GM12878 (cell line): ENCODE data around the gene TGFBR3. TPM values are rescaled to one million over a fixed set of nuclear protein-coding genes. Genes with fewer than 3 reads are reported as not detected.

Source experiments
- ATAC-seq: fragments of 200-7000 bp; cut with Tn5 transposase; 3 replicates; pipeline ENCODE4 v1.9.1; 2020; ENCODE audit warnings: mild to moderate bottlenecking, moderate library complexity
- BruUV-seq: library from RNA; stranded (reverse); fragments of 400-500 nt; replicated peaks from 2 replicates; lab custom pipeline; 2021; lab: Mats Ljungman, UMichigan
- CTCF ChIA-PET: fragments of 300-600 bp; sonication (Branson Sonifier 250); formaldehyde crosslinking; extraction: SDS; loops from one replicate; lab custom pipeline; 2021; ENCODE audit warnings: inconsistent platforms; lab: Yijun Ruan, JAX
- POLR2A ChIA-PET: fragments of 350-600 bp; formaldehyde crosslinking; extraction: SDS; loops from one replicate; lab custom pipeline; 2021; ENCODE audit warnings: inconsistent platforms; lab: Charles Lee
- RAD21 ChIA-PET: fragments of 300-600 bp; sonication (Branson Sonifier 250); formaldehyde crosslinking; loops from one replicate; lab custom pipeline; 2023; ENCODE audit warnings: antibody characterized with exemption; ENCODE audit not compliant: unreplicated experiment; lab: Charles Lee
- SMC1A ChIA-PET: fragments of 300-600 bp; sonication (Branson Sonifier 250); formaldehyde crosslinking; loops from one replicate; lab custom pipeline; 2023; ENCODE audit not compliant: unreplicated experiment, uncharacterized antibody; lab: Charles Lee
- DNase-seq: peaks from one replicate; pipeline ENCODE4 v3.0.0-alpha.2; 2011; ENCODE audit warnings: low read depth, low spot score
- FAIRE-seq: peaks from 3 replicates; lab custom pipeline; 2011; peaks lifted over from hg19 to GRCh38; lab: Jason Lieb, UNC
- H2AFZ ChIP-seq: 2 replicates; pipeline ENCODE4 v1.6.0; 2011; ENCODE audit warnings: low read depth, low read length, control low read depth; ENCODE audit not compliant: control insufficient read depth
- H3K27ac ChIP-seq: 2 replicates; pipeline ENCODE4 v1.5.1; 2011; ENCODE audit warnings: control low read depth; ENCODE audit not compliant: control insufficient read depth, insufficient read depth
- H3K27me3 ChIP-seq, 2 experiments: replicated peaks in 1 of 2; 2 replicates each; pipeline versions ENCODE4 v1.6.0 to v1.6.1; 2011; ENCODE audit warnings: low read length in 1 of 2; ENCODE audit not compliant: control insufficient read depth in 2 of 2, insufficient read depth in 2 of 2
- H3K36me3 ChIP-seq, 2 experiments: 2 replicates each; pipeline ENCODE4 v1.5.1; 2011; ENCODE audit warnings: low read length in 1 of 2; ENCODE audit not compliant: control insufficient read depth in 2 of 2, insufficient read depth in 2 of 2
- H3K4me1 ChIP-seq: 2 replicates; pipeline ENCODE4 v1.6.1; 2011; ENCODE audit warnings: mild to moderate bottlenecking, low read length, moderate library complexity, mixed read lengths; ENCODE audit not compliant: control insufficient read depth, insufficient read depth
- H3K4me2 ChIP-seq: 2 replicates; pipeline ENCODE4 v1.6.0; 2011; ENCODE audit warnings: control low read depth; ENCODE audit not compliant: control insufficient read depth, insufficient read depth
- H3K4me3 ChIP-seq: fragments of 200-600 bp; sonication (generic); 2 replicates; pipeline ENCODE4 v1.5.1; 2016
- H3K79me2 ChIP-seq: 2 replicates; pipeline ENCODE4 v1.6.0; 2011; ENCODE audit warnings: low read length; ENCODE audit not compliant: control insufficient read depth, insufficient read depth
- H3K9ac ChIP-seq: 2 replicates; pipeline ENCODE4 v1.8.0; 2011; ENCODE audit warnings: low read length, control low read depth, mixed read lengths; ENCODE audit not compliant: control insufficient read depth, insufficient read depth
- H3K9me3 ChIP-seq: replicated peaks from 3 replicates; pipeline ENCODE4 v1.5.1; 2011; ENCODE audit warnings: mild to moderate bottlenecking, low read length; ENCODE audit not compliant: control insufficient read depth, insufficient read depth
- H4K20me1 ChIP-seq: 2 replicates; pipeline ENCODE4 v1.6.0; 2011; ENCODE audit not compliant: control insufficient read depth, insufficient read depth
- CBFB ChIP-seq: IDR thresholded peaks from 2 replicates; pipeline ENCODE4 v1.6.1; 2016; ENCODE audit warnings: antibody characterized with exemption, low read depth
- CEBPZ ChIP-seq: fragments of 150-350 bp; IDR thresholded peaks from 2 replicates; pipeline ENCODE4 v1.6.1; 2016; ENCODE audit warnings: low read depth, low read length
- CREM ChIP-seq: IDR thresholded peaks from 2 replicates; pipeline ENCODE4 v1.6.1; 2014; ENCODE audit warnings: antibody characterized with exemption, low read depth
- DPF2 ChIP-seq: fragments of 450-650 bp; IDR thresholded peaks from 2 replicates; pipeline ENCODE4 v1.6.1; 2017; ENCODE audit warnings: mild to moderate bottlenecking
- ETV6 ChIP-seq, 2 experiments: fragments of 450-650 bp in 1 of 2; IDR thresholded peaks in 1 of 2; conservative IDR thresholded peaks in 1 of 2; 2 replicates each; pipeline ENCODE4 v1.6.1; 2014; ENCODE audit warnings: antibody characterized with exemption in 1 of 2, borderline replicate concordance in 1 of 2, low read depth in 1 of 2, mild to moderate bottlenecking in 1 of 2, moderate library complexity in 1 of 2
- MLLT1 ChIP-seq: fragments of 450-650 bp; IDR thresholded peaks from 2 replicates; pipeline ENCODE4 v1.6.1; 2016; ENCODE audit warnings: mild to moderate bottlenecking
- MXI1 ChIP-seq: fragments of 150-350 bp; IDR thresholded peaks from 2 replicates; pipeline ENCODE4 v1.6.1; 2011; ENCODE audit warnings: low read depth, mild to moderate bottlenecking, inconsistent platforms, low read length, improper control_type of control experiment
- MYC ChIP-seq: IDR thresholded peaks from 2 replicates; pipeline ENCODE4 v1.6.1; 2011; ENCODE audit warnings: mild to moderate bottlenecking, low read length, moderate library complexity, inconsistent platforms; ENCODE audit not compliant: insufficient read depth, insufficient replicate concordance, insufficient read length, severe bottlenecking
- NR2C1 ChIP-seq: fragments of 450-650 bp; IDR thresholded peaks from 2 replicates; pipeline ENCODE4 v1.6.1; 2017; ENCODE audit warnings: antibody characterized with exemption, mild to moderate bottlenecking, moderate library complexity
- PBX3 ChIP-seq: IDR thresholded peaks from 2 replicates; pipeline ENCODE4 v1.6.1; 2011; ENCODE audit warnings: mild to moderate bottlenecking, low read depth, low read length, moderate library complexity; ENCODE audit not compliant: insufficient replicate concordance
- SIN3A ChIP-seq: IDR thresholded peaks from 2 replicates; pipeline ENCODE4 v1.6.1; 2012; ENCODE audit warnings: low read depth, low read length, improper control_type of control experiment
- SIX5 ChIP-seq: IDR thresholded peaks from 2 replicates; pipeline ENCODE4 v1.6.1; 2011; ENCODE audit warnings: mild to moderate bottlenecking, low read depth, low read length, moderate library complexity; ENCODE audit not compliant: severe bottlenecking
- SPI1 ChIP-seq: IDR thresholded peaks from 2 replicates; pipeline ENCODE4 v1.6.1; 2011; ENCODE audit warnings: low read depth, mild to moderate bottlenecking, low read length, moderate library complexity, borderline replicate concordance; ENCODE audit not compliant: insufficient read depth
- SREBF1 ChIP-seq: IDR thresholded peaks from 2 replicates; pipeline ENCODE4 v1.6.1; 2012; ENCODE audit warnings: mild to moderate bottlenecking, low read length
- SUZ12 ChIP-seq: fragments of 200-600 bp; sonication (generic); IDR thresholded peaks from one replicate; pipeline ENCODE4 v1.6.1; 2018; ENCODE audit warnings: antibody characterized with exemption, mild to moderate bottlenecking; ENCODE audit not compliant: unreplicated experiment
- YBX1 ChIP-seq: fragments of 450-650 bp; IDR thresholded peaks from 2 replicates; pipeline ENCODE4 v1.6.1; 2016; ENCODE audit warnings: antibody characterized with exemption
- ZBTB33 ChIP-seq: fragments of 450-650 bp; IDR thresholded peaks from 2 replicates; pipeline ENCODE4 v1.6.1; 2017; ENCODE audit warnings: mild to moderate bottlenecking
- WGBS: methylation state at CpG from one replicate; pipeline ENCODE4 v1.1.6; 2016; ENCODE audit warnings: low lambda C conversion rate; ENCODE audit not compliant: insufficient replicate concordance, insufficient coverage; ENCODE audit errors: missing lambda C conversion rate; 5-methylcytosine and 5-hydroxymethylcytosine counted together
- in situ Hi-C: fragments of 300-500 bp; cut with MboI; formaldehyde crosslinking; loops from 9 replicates; pipeline ENCODE4 v1.14.3; 2018; ENCODE audit warnings: mixed read lengths
- intact Hi-C: fragments of 100-400 bp; cut with micrococcal nuclease; formaldehyde crosslinking; loops from one replicate; pipeline ENCODE4 v1.14.2; 2022; ENCODE audit not compliant: unreplicated experiment
- polyA plus RNA-seq, 11 experiments: library from polyadenylated mRNA; depleted of rRNA in 4 of 11; unstranded in 6 of 11; stranded (reverse) in 5 of 11; fragments of >200 nt; fragmentation: Nextera tagmentation in 4 of 11; fragmentation: Illumina TruSeq in 1 of 11; extraction: Ambion mirVana in 4 of 11; extraction: Trizol in 1 of 11; gene quantifications; 1 replicate in 1 of 11; 2 replicates in 10 of 11; pipeline versions ENCODE4 v1.2.1 to v1.2.3, GENCODE V29; 2011 to 2016; ENCODE audit warnings: inconsistent platforms in 2 of 11, missing spikeins in 2 of 11, low read depth in 1 of 11
- total RNA-seq, 4 experiments: library from RNA; depleted of rRNA in 3 of 4; stranded (reverse); fragments of >200 nt in 3 of 4; fragmentation: Illumina TruSeq in 1 of 4; extraction: Trizol in 1 of 4; gene quantifications; 2 replicates each; pipeline versions ENCODE4 v1.2.1 to v1.2.3, GENCODE V29; 2013 to 2021

TGFBR3 gene
- total and polyA plus RNA-seq, 10 of the 15 experiments (the other 5 are each of a cell fraction or from before 2014, with no cell fraction given): 2.7 to 16.5 (median 12.6) TPM

- intact Hi-C loops: no loop called here
Measured at GRCh38 chr1:91766883-91767282, 119.1 kb downstream of the TGFBR3 start.

More at GRCh38 chr1:91766883-91767282, 119.1 kb downstream of the TGFBR3 start:
- ChIA-PET POLR2A (no interaction called here), CTCF (no interaction called here), SMC1A (interaction anchor here (1.1 kb wide), 1 partner anchor 242 kb away, joined by 3 read pairs; no protein-coding TSS in a partner anchor), RAD21 (no interaction called here)
- 67% methylated on average over 5 of the region's 5 CpGs for WGBS
- no peaks in the 10 kb centered on the region; a peak in 1 of 4 replicates for H3K36me3 ChIP-seq
- no peaks in the 10 kb centered on the region for H4K20me1 ChIP-seq
- BruUV-seq: no TSS peak
- H3K79me2 ChIP-seq: no peaks in the 10 kb centered on the region
- H2AFZ ChIP-seq: no peak overlapping the region
- in situ Hi-C loops: no loop called here
- H3K4me1 ChIP-seq: no peaks in the 10 kb centered on the region
- DNase-seq: no peak
- H3K9ac ChIP-seq: no peak overlapping the region
- no peak overlapping the region for H3K27ac ChIP-seq
- no peaks in the 10 kb centered on the region for H3K9me3 ChIP-seq
- no peak overlapping the region for H3K4me3 ChIP-seq
- H3K4me2 ChIP-seq: no peak overlapping the region
- TF ChIP-seq SIX5 (no peak), CREM (no peak), CBFB (no peak), MYC (no peak), MXI1 (no peak), ETV6 (conservative IDR thresholded peaks at IDR 0.05 in 1 of 2, IDR thresholded peaks at IDR 0.05 in 1 of 2; ENCODE audit: borderline replicate concordance in 1 of 2, low read depth in 1 of 2) (no peak), MLLT1 (no peak), YBX1 (no peak), DPF2 (no peak), ZBTB33 (no peak), SIN3A (no peak), SREBF1 (no peak), SPI1 (no peak), CEBPZ (no peak), SUZ12 (no peak), PBX3 (no peak), NR2C1 (no peak)
- no peaks in the 10 kb centered on the region for H3K27me3 ChIP-seq
- no peak for ATAC-seq
- no peak for FAIRE-seq
